Liver (tissue), 3 donors: Measurements from ENCODE around the gene ANKRD13A.
A peak's percentile ranks its signal among the peaks of the same experiment; 100 is the strongest.

Source experiments
- CTCF ChIP-seq: fragments of 150-350 bp; IDR thresholded peaks from 2 replicates; pipeline ENCODE4 v1.5.1; 2017; ENCODE audit warnings: improper control_type of control experiment, low read depth, low read length; ENCODE audit not compliant: missing input control
- EGR1 ChIP-seq, 2 donors: IDR thresholded peaks; 2 replicates each; pipeline ENCODE4 v1.6.1; 2016 to 2018; ENCODE audit warnings: antibody characterized with exemption in 2 of 2, low read depth in 2 of 2
- GABPA ChIP-seq, 2 donors: IDR thresholded peaks in 1 of 2; conservative IDR thresholded peaks in 1 of 2; 2 replicates each; pipeline ENCODE4 v1.6.1; 2016; ENCODE audit warnings: antibody characterized with exemption in 2 of 2, mild to moderate bottlenecking in 1 of 2, moderate library complexity in 1 of 2
- HNF4A ChIP-seq, 2 donors: conservative IDR thresholded peaks; 2 replicates each; pipeline ENCODE4 v1.6.1; 2016; ENCODE audit warnings: antibody characterized with exemption in 2 of 2, mild to moderate bottlenecking in 2 of 2
- JUND ChIP-seq, 2 donors: IDR thresholded peaks; 2 replicates each; pipeline ENCODE4 v1.6.1; 2016; ENCODE audit warnings: antibody characterized with exemption in 2 of 2
- MAX ChIP-seq: IDR thresholded peaks from 2 replicates; pipeline ENCODE4 v1.6.1; 2016; ENCODE audit warnings: antibody characterized with exemption
- NR2F2 ChIP-seq: IDR thresholded peaks from 2 replicates; pipeline ENCODE4 v1.6.1; 2016; ENCODE audit warnings: antibody characterized with exemption
- RAD21 ChIP-seq, 2 donors: IDR thresholded peaks; 2 replicates each; pipeline ENCODE4 v1.6.1; 2016; ENCODE audit warnings: antibody characterized with exemption in 2 of 2, mild to moderate bottlenecking in 2 of 2
- RXRA ChIP-seq, 2 donors: IDR thresholded peaks; 2 replicates each; pipeline ENCODE4 v1.6.1; 2017 to 2018; ENCODE audit warnings: antibody characterized with exemption in 2 of 2, mild to moderate bottlenecking in 1 of 2
- SP1 ChIP-seq: IDR thresholded peaks from 2 replicates; pipeline ENCODE4 v1.6.1; 2018; ENCODE audit warnings: antibody characterized with exemption, mild to moderate bottlenecking
- YY1 ChIP-seq: IDR thresholded peaks from 2 replicates; pipeline ENCODE4 v1.6.1; 2016; ENCODE audit warnings: antibody characterized with exemption, mild to moderate bottlenecking
- ZBTB33 ChIP-seq: IDR thresholded peaks from 2 replicates; pipeline ENCODE4 v1.6.1; 2016; ENCODE audit warnings: antibody characterized with exemption
- TF ChIP-seq, protein P1 (sequence below): IDR thresholded peaks from 2 replicates; pipeline ENCODE4 v1.6.1; 2016; ENCODE audit warnings: antibody characterized with exemption, mild to moderate bottlenecking
- donor health status: healthy.
- donor health status: healthy.

- TF ChIP-seq CTCF (no peak), RXRA (IDR thresholded peaks at IDR 0.05) (no peak), YY1 (peak; percentile 16), RAD21 (IDR thresholded peaks at IDR 0.05) (no peak), JUND (IDR thresholded peaks at IDR 0.05) (no peak), HNF4A (conservative IDR thresholded peaks at IDR 0.05) (no peak), ZBTB33 (no peak), GABPA (IDR thresholded peaks at IDR 0.05 in 1 of 2, conservative IDR thresholded peaks at IDR 0.05 in 1 of 2) (no peak), SP1 (no peak), MAX (no peak), EGR1 (IDR thresholded peaks at IDR 0.05; ENCODE audit: low read depth in 2 of 2) (no peak), NR2F2 (no peak)
- TF ChIP-seq, protein P1, sequence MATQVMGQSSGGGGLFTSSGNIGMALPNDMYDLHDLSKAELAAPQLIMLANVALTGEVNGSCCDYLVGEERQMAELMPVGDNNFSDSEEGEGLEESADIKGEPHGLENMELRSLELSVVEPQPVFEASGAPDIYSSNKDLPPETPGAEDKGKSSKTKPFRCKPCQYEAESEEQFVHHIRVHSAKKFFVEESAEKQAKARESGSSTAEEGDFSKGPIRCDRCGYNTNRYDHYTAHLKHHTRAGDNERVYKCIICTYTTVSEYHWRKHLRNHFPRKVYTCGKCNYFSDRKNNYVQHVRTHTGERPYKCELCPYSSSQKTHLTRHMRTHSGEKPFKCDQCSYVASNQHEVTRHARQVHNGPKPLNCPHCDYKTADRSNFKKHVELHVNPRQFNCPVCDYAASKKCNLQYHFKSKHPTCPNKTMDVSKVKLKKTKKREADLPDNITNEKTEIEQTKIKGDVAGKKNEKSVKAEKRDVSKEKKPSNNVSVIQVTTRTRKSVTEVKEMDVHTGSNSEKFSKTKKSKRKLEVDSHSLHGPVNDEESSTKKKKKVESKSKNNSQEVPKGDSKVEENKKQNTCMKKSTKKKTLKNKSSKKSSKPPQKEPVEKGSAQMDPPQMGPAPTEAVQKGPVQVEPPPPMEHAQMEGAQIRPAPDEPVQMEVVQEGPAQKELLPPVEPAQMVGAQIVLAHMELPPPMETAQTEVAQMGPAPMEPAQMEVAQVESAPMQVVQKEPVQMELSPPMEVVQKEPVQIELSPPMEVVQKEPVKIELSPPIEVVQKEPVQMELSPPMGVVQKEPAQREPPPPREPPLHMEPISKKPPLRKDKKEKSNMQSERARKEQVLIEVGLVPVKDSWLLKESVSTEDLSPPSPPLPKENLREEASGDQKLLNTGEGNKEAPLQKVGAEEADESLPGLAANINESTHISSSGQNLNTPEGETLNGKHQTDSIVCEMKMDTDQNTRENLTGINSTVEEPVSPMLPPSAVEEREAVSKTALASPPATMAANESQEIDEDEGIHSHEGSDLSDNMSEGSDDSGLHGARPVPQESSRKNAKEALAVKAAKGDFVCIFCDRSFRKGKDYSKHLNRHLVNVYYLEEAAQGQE = no peak
Observed at GRCh38 chr12:109994401-109995175, 4.6 kb upstream of the ANKRD13A start.
